Prostate gland (tissue), 2 donors: ENCODE measurements around the gene AFDN.

Experiments
- CTCF ChIP-seq, 4 experiments: fragments of 200-600 bp in 2 of 4; fragments of 450-650 bp in 2 of 4; sonication (generic) in 2 of 4; IDR thresholded peaks; 1 replicate in 3 of 4; 2 replicates in 1 of 4; pipeline ENCODE4 v1.5.1; 2016 to 2019; ENCODE audit warnings: antibody characterized with exemption in 4 of 4, mild to moderate bottlenecking in 2 of 4, moderate library complexity in 2 of 4
- POLR2A ChIP-seq: fragments of 450-650 bp; IDR thresholded peaks from one replicate; pipeline ENCODE4 v1.6.1; 2016; ENCODE audit warnings: antibody characterized with exemption, mild to moderate bottlenecking
- POLR2AphosphoS5 ChIP-seq: sonication (generic); formaldehyde crosslinking; IDR thresholded peaks from one replicate; pipeline ENCODE4 v1.6.1; 2017; ENCODE audit warnings: antibody characterized with exemption

- TF ChIP-seq CTCF (IDR thresholded peaks at IDR 0.05) (no peak), POLR2A (no peak), POLR2AphosphoS5 (no peak)
These were observed 1.7 kb downstream of the AFDN start for GRCh38 chr6:167828325-167828956.
